ENCODE data around the gene FZD7. TPM values are rescaled to one million over a fixed set of nuclear protein-coding genes. Genes with fewer than 3 reads are reported as not detected.

Gene FZD7
- total and polyA plus RNA-seq, 7 donors = 0.23 to 51.2 (median 37.9) TPM

DNA sequence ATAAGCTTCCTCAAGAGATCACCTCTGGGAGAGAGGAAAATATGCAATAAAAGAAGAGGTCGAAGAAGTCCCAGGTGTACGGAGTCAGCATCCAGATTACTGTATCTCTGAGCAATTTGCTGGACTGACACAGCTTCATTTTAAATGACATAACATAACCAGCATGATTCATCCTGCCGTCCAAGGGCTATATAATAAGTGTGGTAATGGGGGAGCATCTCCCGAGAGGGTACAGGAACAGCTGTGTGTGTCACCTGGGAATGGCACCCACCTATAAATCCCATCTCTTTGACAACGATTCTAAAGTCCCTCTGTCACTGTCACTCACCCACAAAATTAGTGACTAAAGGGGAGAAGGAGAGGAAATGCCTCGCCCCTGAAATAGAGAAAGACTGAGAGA is 19.3 kb upstream of the FZD7 start:
- TF ChIP-seq POLR2A (IDR thresholded peaks at IDR 0.05) (no peak), POLR2AphosphoS5 (IDR thresholded peaks at IDR 0.05) (no peak), EP300 (IDR thresholded peaks at IDR 0.05) (no peak), CTCF (IDR thresholded peaks at IDR 0.05) (no peak)
- H3K4me3 ChIP-seq = no peak overlapping the region
- no peaks in the 10 kb centered on the region for H3K9me3 ChIP-seq
- intact Hi-C loops (cut with DNase I) = no loop called here
- no peak for DNase-seq
- H3K36me3 ChIP-seq = no peaks in the 10 kb centered on the region
- WGBS, 2 donors = 25 to 57% methylated on average over 6 of the region's 6 CpGs
- no peaks in the 10 kb centered on the region for H3K27me3 ChIP-seq
- peaks cover 0 to 17% (median 8%) of the 10 kb centered on the region in 4 donors for H3K4me1 ChIP-seq
- H3K27ac ChIP-seq = no peak overlapping the region

DNA sequence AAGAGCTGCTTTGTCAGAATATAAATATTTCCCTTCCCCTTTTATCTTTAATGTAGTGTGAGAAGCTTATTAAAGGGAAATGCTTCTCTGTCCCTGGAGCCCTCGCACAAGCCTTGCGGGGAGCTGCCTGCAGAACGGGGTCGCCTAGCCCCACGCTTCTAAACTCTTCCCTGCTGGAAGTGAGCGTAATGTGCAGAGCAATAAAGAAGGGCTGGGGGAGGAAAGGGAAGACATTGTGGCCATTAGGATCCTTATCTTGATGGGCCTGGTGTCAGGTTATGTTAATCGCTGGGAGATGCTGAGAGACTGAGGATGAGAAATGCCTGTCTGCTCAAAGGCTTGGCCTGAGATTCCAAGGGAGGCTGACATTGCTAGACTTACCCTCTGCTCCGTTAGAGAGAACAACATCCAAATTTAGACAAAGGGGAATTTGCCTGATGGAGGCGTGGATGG is 18.9 kb upstream of the FZD7 start:
- intact Hi-C loops (cut with DNase I) = no loop called here
- TF ChIP-seq EP300 (IDR thresholded peaks at IDR 0.05) = no peak
- no peak for TF ChIP-seq POLR2AphosphoS5 (IDR thresholded peaks at IDR 0.05)
- no peak for TF ChIP-seq POLR2A (IDR thresholded peaks at IDR 0.05)
- 70 to 76% methylated on average over 9 of the region's 9 CpGs for WGBS, 2 donors
- Histone ChIP-seq H3K4me3 (no peak overlapping the region), H3K9me3 (no peaks in the 10 kb centered on the region), H3K36me3 (no peaks in the 10 kb centered on the region), H3K27me3 (no peaks in the 10 kb centered on the region), H3K4me1 (peaks cover 0 to 22% (median 10%) of the 10 kb centered on the region in 4 donors), H3K27ac (no peak overlapping the region)
- no peak for DNase-seq

- no peak for DNase-seq
Observed at GRCh38 chr2:202015471-202015870, 18.2 kb upstream of the FZD7 start.

GRCh38 chr2:202016579-202017227 is 17.0 kb upstream of the FZD7 start:
- no peaks in the 10 kb centered on the region for H3K27me3 ChIP-seq
- H3K4me1 ChIP-seq = peaks cover 0 to 30% (median 14%) of the 10 kb centered on the region in 4 donors
- H3K9me3 ChIP-seq = no peaks in the 10 kb centered on the region
- intact Hi-C loops (cut with DNase I) = no loop called here
- H3K4me3 ChIP-seq = no peak overlapping the region
- DNase-seq = no peak
- H3K27ac ChIP-seq = no peak overlapping the region
- no peaks in the 10 kb centered on the region for H3K36me3 ChIP-seq
- no peak for TF ChIP-seq EP300 (IDR thresholded peaks at IDR 0.05)
- TF ChIP-seq CTCF (IDR thresholded peaks at IDR 0.05) = no peak
- no peak for TF ChIP-seq POLR2A (IDR thresholded peaks at IDR 0.05)
- TF ChIP-seq POLR2AphosphoS5 (IDR thresholded peaks at IDR 0.05) = no peak
- 92 to 94% methylated on average over 5 of the region's 5 CpGs for WGBS, 2 donors

More at GRCh38 chr2:202015471-202015870, 18.2 kb upstream of the FZD7 start:
- intact Hi-C loops (cut with DNase I) = no loop called here
- H3K9me3 ChIP-seq = no peaks in the 10 kb centered on the region
- WGBS, 2 donors = 84 to 89% methylated on average over 3 of the region's 3 CpGs
- H3K27me3 ChIP-seq = no peaks in the 10 kb centered on the region
- H3K4me3 ChIP-seq = no peak overlapping the region
- TF ChIP-seq EP300 (IDR thresholded peaks at IDR 0.05) (no peak), POLR2A (IDR thresholded peaks at IDR 0.05) (no peak), POLR2AphosphoS5 (IDR thresholded peaks at IDR 0.05) (no peak), CTCF (IDR thresholded peaks at IDR 0.05) (no peak)
- H3K4me1 ChIP-seq = peaks cover 0 to 27% (median 14%) of the 10 kb centered on the region in 4 donors
- no peak overlapping the region for H3K27ac ChIP-seq
- H3K36me3 ChIP-seq = no peaks in the 10 kb centered on the region

GRCh38 chr2:202017940-202018339 is 15.7 kb upstream of the FZD7 start:
- intact Hi-C loops (cut with DNase I) = no loop called here
- no peak for DNase-seq
- Histone ChIP-seq H3K4me1 (peaks cover 0 to 30% (median 14%) of the 10 kb centered on the region in 4 donors), H3K36me3 (no peaks in the 10 kb centered on the region), H3K27ac (peak overlapping the region in 1 of 4 donors; percentile 40), H3K4me3 (no peak overlapping the region), H3K27me3 (no peaks in the 10 kb centered on the region), H3K9me3 (no peaks in the 10 kb centered on the region)
- TF ChIP-seq POLR2AphosphoS5 (IDR thresholded peaks at IDR 0.05) = no peak
- TF ChIP-seq CTCF (IDR thresholded peaks at IDR 0.05) = no peak
- TF ChIP-seq EP300 (IDR thresholded peaks at IDR 0.05) = no peak
- no peak for TF ChIP-seq POLR2A (IDR thresholded peaks at IDR 0.05)
